Measurements from ENCODE around the gene CACHD1. TPM values are rescaled to one million over a fixed set of nuclear protein-coding genes. Genes with fewer than 3 reads are reported as not detected.

The CACHD1 gene
- total and polyA plus RNA-seq, 8 donors, result 1.4 to 22.8 (median 4.8) TPM

DNA sequence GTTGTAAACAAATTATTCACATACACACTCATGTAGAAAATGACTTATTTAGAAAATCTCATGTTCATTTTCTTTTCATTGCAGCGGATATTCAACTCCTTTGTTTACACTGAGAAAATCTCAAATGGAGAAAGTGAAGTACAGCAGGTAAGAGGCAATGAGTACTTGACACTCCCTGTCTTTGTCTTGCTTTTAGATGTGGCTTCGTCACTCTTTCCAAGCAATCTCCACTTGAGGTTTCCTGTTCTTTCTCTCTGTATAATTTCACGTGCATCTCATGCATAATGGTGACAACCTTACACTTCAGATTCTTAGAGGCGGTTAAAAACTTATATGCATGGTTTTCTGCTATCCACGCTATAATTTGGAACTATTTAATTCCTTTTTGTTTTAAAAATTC, 80.6 kb downstream of the CACHD1 start:
- TF ChIP-seq EP300 (IDR thresholded peaks at IDR 0.05), result no peak
- TF ChIP-seq, protein P1, sequence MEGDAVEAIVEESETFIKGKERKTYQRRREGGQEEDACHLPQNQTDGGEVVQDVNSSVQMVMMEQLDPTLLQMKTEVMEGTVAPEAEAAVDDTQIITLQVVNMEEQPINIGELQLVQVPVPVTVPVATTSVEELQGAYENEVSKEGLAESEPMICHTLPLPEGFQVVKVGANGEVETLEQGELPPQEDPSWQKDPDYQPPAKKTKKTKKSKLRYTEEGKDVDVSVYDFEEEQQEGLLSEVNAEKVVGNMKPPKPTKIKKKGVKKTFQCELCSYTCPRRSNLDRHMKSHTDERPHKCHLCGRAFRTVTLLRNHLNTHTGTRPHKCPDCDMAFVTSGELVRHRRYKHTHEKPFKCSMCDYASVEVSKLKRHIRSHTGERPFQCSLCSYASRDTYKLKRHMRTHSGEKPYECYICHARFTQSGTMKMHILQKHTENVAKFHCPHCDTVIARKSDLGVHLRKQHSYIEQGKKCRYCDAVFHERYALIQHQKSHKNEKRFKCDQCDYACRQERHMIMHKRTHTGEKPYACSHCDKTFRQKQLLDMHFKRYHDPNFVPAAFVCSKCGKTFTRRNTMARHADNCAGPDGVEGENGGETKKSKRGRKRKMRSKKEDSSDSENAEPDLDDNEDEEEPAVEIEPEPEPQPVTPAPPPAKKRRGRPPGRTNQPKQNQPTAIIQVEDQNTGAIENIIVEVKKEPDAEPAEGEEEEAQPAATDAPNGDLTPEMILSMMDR (IDR thresholded peaks at IDR 0.05), result no peak
- no peak for TF ChIP-seq POLR2A (IDR thresholded peaks at IDR 0.05)
- no peak for TF ChIP-seq POLR2AphosphoS5 (IDR thresholded peaks at IDR 0.05)
- no peak overlapping the region for H3K27ac ChIP-seq
- DNase-seq, result no peak
- 76 to 83% (median 80%) methylated on average over 5 of the region's 5 CpGs for WGBS, 5 donors
- peaks cover 0 to 32% (median 0%) of the 10 kb centered on the region in 4 donors for H3K4me1 ChIP-seq
- no peaks in the 10 kb centered on the region for H3K36me3 ChIP-seq
- no peaks in the 10 kb centered on the region for H3K27me3 ChIP-seq
- no peak overlapping the region for H3K4me3 ChIP-seq
- no peaks in the 10 kb centered on the region for H3K9me3 ChIP-seq
- intact Hi-C loops (cut with DNase I; ENCODE audit: low total_unique reads), result no loop called here

DNA sequence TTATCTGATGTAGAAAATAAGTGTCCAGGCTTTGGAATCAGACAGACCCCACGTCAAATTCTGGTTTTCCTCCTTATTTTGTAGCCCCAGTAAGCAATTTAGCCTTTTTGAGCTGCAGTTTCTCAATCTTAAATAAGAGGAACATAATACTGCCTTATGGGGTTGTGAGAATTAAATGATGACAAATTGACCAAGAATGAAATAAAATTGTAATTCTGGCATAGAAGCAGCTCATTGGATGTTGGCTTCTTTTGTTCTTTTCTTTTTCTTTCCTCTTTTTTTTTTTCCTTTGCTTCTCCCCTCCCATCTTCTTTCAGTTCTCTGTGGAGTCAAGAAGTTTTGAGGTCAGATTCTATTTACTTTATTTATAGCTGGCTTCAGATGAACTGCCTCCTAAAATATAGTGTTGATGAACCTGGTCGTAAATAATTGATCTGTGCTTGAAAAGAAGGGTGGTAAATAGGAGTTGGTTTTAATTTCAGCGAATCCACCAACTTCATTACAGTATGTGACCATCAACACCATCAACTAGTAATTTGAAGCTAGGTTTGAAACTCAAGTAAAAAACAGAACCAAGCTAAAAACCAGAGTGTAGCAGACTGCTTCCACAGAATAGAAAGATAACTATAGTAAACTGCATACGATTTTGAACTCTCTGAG, 81.1 kb downstream of the CACHD1 start:
- no peaks in the 10 kb centered on the region for H3K36me3 ChIP-seq
- H3K27me3 ChIP-seq, result no peaks in the 10 kb centered on the region
- H3K9me3 ChIP-seq, result no peaks in the 10 kb centered on the region
- TF ChIP-seq POLR2AphosphoS5 (IDR thresholded peaks at IDR 0.05) (no peak), EP300 (IDR thresholded peaks at IDR 0.05) (no peak), POLR2A (IDR thresholded peaks at IDR 0.05) (no peak)
- TF ChIP-seq, protein P1 (IDR thresholded peaks at IDR 0.05), result no peak
- intact Hi-C loops (cut with DNase I; ENCODE audit: low total_unique reads), result no loop called here
- H3K4me3 ChIP-seq, result no peak overlapping the region
- WGBS, 5 donors, result 56 to 72% (median 67%) methylated on average over 4 of the region's 4 CpGs
- H3K4me1 ChIP-seq, result peaks cover 0 to 27% (median 0%) of the 10 kb centered on the region in 4 donors
- no peak overlapping the region for H3K27ac ChIP-seq
- no peak for DNase-seq

DNA sequence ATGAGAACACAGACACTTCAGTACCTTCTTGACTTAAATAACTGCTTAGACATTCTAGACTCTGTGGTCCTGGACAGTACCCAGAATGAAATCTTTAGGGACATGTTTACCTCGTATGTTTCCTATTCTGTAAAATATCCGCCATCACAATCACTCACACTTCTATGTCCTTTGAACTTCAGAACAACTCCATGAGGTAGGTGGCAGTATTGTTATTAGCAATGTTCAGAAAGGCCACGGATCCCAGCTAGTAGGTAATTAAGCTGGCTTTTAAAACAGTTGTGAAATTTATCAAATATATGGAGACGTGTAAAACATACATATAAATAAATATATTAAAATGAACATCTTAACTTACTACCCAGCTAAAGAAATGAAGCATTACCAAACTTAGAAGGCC, 83.4 kb downstream of the CACHD1 start:
- H3K4me1 ChIP-seq, result peaks cover 0 to 17% (median 0%) of the 10 kb centered on the region in 4 donors
- WGBS, 5 donors, result 65 to 74% (median 70%) methylated on average over 4 of the region's 4 CpGs

DNA sequence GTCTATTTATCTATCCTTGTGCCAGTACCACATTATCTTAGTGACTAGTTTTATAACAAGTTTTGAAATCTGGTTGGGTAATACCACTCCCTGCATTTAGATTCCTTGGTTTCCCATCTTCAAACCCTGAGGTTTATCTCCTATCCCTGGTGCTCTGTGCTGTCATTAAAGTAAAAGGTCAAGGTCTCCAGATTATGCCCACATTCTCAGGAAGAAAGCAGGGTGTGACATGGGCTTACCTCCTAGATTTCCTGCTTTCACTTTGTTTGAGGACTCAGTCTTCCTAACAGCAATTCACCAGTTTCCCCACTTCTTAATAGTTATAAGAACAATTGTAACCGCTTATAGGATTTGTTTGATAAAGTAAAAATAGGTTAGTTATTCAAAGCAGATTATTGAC, 86.0 kb downstream of the CACHD1 start:
- DNase-seq, result no peak
- intact Hi-C loops (cut with DNase I; ENCODE audit: low total_unique reads), result no loop called here
- TF ChIP-seq POLR2AphosphoS5 (IDR thresholded peaks at IDR 0.05) (no peak), EP300 (IDR thresholded peaks at IDR 0.05) (no peak), POLR2A (IDR thresholded peaks at IDR 0.05) (no peak)
- TF ChIP-seq, protein P1 (IDR thresholded peaks at IDR 0.05), result no peak
- Histone ChIP-seq H3K9me3 (no peaks in the 10 kb centered on the region), H3K36me3 (peaks cover 0 to 19% (median 16%) of the 10 kb centered on the region in 4 donors), H3K4me1 (no peaks in the 10 kb centered on the region), H3K27ac (no peak overlapping the region), H3K27me3 (no peaks in the 10 kb centered on the region), H3K4me3 (no peak overlapping the region)
- WGBS, 5 donors, result 44 to 60% (median 53%) methylated on average over 1 of the region's 1 CpG

More for the DNA sequence above, 83.4 kb downstream of the CACHD1 start:
- intact Hi-C loops (cut with DNase I; ENCODE audit: low total_unique reads), result no loop called here
- Histone ChIP-seq H3K9me3 (no peaks in the 10 kb centered on the region), H3K36me3 (peaks cover 0 to 8% (median 3%) of the 10 kb centered on the region in 4 donors), H3K27ac (no peak overlapping the region), H3K27me3 (no peaks in the 10 kb centered on the region), H3K4me3 (no peak overlapping the region)
- TF ChIP-seq, protein P1 (IDR thresholded peaks at IDR 0.05), result no peak
- TF ChIP-seq EP300 (IDR thresholded peaks at IDR 0.05) (no peak), POLR2A (IDR thresholded peaks at IDR 0.05) (no peak), POLR2AphosphoS5 (IDR thresholded peaks at IDR 0.05) (no peak)
- DNase-seq, result no peak
